ENCODE results near the gene TOE1.
"Not testable (repeated sequence)": the region's sequence is repeated elsewhere in the genome, so short reads cannot be mapped to it uniquely, and the experiment has no call there.

TOE1 gene

DNA sequence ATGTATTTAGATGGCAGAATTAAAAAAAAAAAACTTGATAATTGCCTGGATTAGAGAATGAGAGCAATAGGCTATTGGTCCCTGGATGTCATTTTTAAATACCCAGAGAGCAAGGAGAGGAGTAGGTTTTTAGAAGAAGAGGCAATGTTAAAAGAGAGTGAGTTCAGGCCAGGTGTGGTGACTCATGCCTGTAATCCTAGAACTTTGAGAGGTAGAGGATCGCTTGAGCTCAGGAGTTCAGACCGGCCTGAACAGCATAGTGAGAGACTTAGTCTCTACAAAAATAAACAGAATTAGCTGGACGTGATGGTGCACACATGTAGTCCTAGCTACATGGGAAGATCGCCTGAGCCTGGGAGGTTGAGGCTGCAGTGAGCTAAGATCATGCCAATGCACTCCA, 16.2 kb downstream of the TOE1 start:
- DNase-seq, result no peak

DNA sequence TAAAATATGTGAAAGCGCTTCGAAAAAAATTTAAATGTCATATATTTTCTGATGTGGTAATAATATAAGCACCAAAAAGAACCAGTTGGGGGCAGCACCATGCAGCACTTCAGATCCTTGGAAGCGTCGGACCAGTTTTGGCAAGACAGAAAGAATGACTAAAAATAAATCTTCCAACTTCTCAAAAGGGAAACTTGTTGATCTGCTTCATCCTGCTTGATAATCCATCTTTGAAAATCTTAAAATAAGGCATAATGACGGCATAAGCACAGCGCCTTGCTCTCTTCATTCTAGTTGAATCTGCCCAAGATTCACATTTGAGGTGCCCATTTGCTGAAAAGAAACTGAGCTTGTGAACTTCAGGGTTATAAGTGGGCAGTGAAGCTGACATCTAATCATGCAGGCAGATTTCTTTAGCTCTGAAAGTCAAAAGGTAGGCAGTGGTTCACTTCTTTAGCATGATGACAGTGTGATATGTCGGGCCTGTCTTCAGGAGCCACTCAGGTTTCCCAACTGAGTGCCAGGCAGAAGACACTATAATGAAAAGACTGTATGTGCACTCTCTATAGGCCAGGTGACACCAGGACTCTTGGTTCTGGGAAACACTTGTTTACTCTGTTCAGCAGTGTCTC, 20.0 kb downstream of the TOE1 start:
- peak; percentile 5 to 8 for DNase-seq

DNA sequence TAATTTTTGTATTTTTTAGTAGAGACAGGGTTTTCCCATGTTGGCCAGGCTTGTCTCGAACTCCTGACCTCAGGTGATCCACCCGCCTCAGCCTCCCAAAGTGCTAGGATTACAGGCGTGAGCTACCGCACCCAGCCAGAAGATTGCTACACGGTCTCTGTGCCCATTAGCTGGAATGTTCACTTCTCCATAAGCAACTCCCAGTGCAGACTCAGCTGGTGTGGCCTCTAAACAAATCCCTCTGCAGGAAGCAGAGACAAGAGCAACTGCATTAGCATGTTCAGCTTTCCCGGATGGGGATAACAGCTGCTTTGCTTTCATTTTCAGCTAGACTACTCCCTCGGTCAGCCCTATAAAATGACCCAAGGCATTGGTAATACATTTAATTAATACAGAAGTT, 21.0 kb downstream of the TOE1 start:
- not testable (repeated sequence) for DNase-seq

DNA sequence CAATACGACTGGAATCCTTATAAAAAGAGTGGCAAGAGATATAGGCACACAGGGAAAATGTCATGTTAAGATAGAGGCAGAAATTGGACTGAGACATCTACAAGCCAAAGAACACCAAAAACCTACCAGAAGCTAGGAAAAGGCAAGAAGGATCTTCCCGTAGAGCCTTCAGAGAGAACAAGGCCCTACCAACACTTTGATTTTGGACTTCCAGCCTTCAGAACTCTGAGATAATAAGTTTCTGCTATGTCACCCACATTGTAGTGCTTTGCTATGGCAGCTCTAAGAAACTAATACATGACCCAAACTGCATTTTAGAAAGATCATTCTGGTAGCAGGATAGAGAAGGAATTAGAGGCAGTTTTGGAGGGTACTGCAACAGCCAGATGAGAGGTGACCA, 24.3 kb downstream of the TOE1 start:
- no peak for DNase-seq

DNA sequence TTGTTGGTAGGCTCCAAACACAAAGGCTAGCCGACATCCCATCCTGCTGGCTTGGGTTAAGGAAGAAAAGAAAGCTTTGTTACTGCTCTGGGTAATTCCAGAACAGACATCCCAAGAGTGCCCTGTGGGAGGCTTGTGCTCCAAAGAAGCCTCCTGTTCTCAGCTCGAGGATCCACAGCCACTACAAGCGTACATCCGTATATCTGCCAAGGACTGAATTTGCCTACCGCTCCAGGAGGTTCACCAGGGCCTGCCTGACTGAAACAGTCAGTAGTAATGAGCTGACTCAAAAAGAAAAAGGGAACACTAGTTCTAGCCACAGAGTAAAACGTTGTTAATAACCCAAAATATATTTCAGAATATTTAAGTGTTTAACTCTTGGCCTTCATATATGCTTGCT, 25.1 kb downstream of the TOE1 start:
- no peak for DNase-seq

DNA sequence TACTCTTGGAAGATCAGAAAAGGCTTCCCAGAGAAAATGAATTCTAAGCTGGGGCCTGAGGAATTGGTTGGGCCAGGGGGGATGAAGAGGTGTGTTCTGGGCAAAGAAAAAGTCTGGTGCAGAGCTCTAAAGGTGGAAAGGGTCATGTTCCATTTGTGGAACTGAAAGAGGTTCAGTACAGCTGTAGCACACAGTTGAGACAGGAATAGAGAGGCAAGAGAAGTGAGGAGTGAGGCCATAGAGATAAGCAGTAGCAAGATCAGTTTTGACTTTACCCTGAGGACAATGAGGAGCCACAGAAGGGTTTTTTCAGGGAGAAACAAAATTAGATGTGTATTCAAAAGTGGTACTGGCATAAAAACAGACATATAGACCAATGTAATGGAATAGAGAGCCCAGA, 30.6 kb downstream of the TOE1 start:
- DNase-seq, result no peak

DNA sequence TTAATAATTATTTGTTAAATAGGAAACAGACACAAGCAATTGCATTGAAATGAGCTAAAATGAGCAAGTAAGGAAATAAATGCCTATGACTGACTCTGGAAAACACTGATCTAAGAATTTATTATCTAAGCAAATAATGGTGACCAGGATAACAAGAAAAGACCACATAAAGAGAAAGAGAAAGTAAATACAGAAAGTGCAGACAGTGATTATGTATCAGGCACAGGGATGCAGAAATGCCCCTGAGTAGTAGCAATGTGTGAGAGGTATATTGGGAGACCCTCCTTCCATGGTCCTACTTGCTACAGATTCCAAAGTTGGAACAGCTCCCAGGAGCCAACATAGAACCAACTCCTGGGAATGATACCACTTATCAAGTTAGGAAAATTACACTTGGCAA, 33.6 kb downstream of the TOE1 start:
- DNase-seq, result no peak

DNA sequence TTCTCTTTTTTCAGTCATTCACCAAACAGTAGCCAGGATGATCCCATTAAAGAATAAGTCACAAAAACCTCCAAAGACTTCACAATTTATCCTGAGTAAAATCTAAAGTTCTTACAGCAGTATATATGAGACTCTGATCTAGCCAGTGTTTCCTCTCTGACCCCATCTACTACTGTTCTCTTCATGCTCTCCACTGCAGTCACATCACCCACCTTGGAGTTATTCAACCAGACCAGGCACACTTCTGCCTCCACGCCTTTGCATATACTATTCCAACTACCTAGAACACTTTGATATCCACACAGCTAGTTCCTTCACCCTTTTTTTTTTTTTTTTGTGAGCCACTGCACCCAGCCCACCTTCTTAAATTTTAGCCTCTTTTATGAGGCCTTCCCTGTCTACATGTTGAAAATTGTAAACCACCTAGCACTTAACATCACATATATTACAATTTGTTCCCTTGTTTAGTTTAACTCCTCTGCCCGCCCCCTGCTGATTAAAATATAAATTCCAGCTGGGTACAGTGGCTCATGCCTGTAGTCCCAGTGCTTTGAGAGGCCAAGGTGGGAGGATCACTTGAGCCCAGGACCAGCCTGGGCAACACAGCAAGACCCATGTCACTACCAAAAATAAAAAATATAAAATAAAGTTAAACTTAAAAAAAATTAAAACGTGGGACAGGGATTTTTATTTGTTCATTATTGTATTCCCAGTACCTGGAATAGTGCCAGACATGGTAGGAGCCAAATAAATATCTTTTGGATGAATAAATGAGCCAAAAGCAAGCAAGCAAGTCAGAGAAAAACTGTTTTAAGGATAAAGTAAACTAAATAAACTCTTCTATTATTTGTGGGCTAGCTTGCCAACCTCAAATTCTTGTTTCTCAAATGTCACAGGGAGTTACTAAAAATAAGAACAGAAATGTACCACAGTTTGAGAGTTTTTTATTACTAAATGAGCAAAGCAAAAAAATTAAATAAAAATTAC, 35.4 kb downstream of the TOE1 start:
- DNase-seq, result no peak

DNA sequence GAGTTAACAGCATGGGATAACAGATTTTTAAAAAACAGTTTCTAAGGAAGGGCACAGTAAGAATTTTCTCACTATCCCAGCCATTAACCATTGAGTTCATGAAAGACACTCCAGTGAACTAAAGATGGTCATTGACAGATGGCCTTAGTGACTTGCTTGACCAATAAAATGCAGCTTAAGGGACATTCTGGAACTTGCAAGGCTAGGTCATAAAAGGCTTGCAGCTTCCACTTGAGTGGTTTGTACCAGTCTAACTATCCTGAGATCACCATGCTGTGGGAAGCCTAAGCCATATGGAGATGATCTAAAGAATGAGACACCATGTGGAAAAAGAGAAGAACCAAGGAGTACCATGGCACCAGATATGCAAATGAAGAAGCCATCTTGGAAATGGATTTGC, 38.2 kb downstream of the TOE1 start:
- DNase-seq, result no peak

DNA sequence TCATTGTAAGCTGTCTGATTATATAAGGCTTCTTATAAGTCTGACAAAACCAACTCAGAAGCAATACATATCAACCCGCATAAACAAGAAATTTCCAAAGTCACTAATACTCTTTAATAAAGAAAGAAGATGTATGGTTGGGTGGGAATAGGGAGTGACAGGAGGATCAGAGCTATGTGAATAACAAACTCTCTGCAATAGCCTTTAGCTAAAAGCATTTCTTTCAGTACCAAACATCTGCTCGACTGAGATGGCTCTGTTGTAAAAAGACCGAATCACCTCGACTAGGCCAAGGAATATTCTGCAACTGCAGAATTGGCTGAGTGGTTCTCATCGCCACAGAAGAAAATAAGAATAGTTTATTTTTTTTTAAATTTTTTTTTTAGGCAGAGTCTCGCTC, 39.6 kb downstream of the TOE1 start:
- DNase-seq, result no peak

DNA sequence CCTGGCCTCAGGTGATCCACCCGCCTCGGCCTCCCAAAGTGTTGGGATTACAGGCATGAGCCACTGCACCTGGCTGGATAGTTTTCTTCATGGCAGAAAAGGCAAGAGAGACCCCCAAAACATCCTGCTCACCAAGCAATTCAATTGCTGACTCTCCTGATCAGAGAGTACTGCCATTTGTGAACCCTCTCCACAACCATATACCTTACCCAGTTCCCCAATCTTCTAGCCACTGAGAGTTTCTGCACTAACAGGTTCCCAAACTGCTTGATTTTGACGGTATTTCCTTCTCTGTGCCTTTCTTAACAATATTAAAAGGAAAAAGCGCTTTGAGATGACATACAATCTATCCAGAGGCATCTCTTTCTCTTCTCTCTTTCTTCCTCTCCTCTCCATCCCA, 40.2 kb downstream of the TOE1 start:
- no peak for DNase-seq

DNA sequence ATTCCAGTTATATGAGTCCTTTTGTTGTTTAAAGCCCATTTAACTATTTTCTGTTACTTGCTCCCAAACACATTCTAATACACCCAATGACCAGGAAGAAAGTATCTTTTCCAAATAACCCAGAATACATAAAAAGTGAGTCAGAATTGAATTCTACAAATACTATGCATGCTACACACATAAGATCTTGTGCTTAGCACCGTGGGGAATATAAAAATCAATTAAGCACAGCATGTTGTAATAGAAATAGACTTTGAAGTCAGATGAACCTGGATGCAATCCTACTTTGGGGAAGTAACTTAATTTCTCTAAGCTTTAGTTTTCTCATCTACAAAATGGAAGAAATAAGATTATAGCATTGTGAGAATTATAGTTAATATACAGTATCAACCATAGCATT, 40.8 kb downstream of the TOE1 start:
- no peak for DNase-seq

DNA sequence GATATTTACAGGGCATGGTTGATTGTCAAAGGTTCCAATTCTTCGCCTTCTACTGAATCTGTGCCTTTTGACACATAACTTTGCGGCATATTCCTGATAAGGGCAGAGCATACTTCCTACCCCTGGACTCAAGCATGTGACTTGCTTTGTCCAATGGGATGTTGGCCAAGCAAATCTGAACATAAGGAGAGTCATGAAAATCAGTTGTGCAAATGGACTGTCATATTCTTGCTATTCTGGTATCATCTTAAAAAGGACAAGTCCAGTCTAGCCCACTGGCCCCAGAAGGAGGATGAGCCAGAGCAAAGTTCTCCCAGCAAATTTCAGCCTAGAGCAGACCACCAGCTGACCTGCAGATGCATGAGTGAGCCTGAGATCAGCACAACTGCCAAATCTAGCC, 41.3 kb downstream of the TOE1 start:
- no peak for DNase-seq

DNA sequence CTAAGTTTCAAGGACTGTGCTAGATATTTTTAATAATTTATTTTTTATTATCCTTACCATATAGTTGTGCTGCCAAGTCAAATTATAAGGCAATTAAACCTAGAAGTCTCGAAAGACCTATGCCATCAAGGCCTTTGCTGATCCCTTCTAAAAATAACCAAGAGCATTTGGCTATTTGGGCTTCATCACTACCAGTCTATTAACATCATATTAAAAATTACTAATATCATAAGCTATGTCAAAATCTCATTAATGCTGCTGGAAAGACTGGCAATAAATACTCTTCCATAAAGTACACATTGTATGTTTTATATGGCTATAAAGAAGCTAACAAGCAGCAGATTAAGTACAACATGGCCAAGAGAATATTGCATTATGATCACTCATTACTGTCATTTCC, 43.2 kb downstream of the TOE1 start:
- DNase-seq, result no peak

DNA sequence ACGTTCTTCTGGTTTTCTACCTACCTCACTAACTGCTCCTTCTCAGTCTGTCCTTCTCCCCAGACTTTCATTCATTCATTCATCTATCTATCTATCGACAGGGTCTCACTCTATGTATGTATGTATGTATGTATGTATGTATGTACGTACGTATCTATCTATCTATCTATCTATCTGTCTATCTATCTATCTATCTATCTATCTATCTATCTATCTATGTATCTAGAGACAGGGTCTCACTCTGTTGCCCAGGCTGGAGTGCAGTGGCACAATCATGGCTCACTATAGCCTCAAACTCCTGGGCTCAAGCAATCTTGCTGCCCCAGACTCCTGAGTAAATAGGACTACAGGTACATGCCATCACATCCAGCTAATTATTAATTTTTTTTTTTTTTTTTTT, 44.2 kb downstream of the TOE1 start:
- not testable (repeated sequence) for DNase-seq

DNA sequence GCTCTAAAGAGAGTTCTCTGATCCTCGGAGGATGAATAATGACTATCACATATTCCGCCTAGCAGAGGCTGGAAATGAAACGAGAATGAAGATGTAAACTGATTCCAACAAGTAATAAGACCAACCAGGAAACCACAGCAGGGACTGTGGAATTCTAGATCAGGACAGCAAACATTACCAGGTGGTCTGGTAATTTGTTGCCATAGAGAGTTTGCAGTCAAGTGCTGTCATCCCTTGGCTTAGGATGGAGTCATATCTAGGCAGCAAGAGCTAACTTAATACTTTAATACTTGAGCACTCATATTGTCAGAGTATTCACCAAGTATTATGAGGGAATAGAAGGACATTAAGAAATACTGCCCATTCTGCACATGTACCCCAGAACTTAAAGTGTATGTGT, 45.3 kb downstream of the TOE1 start:
- peak; percentile 24 to 52 for DNase-seq

DNA sequence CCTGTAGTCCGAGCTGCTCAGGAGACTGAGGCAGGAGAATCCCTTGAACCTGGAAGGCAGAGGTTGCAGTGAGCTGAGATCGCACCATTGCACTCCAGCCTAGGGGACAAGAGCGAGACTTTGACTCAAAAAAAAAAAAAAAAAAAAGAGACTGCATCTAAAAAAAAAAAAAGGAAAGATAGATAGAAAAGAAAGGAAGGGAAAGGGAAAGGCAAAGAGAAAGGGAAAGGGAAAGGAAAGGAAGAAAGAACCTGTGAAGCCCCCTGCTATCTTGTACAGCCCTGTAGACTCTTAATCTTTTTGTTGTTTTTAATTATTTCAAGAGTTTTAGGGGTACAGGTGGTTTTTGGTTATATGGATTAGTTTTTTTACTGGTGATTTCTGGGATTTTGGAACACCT, 46.2 kb downstream of the TOE1 start:
- no peak for DNase-seq

Data from NCI-H187 (cell line).